Endothelial cell of umbilical vein (primary cell): ENCODE measurements around the gene RYR1. TPM values are rescaled to one million over a fixed set of nuclear protein-coding genes. Genes with fewer than 3 reads are reported as not detected.

ENCODE experiments used
- BruUV-seq: library from RNA; stranded (reverse); fragments of 400-500 nt; replicated peaks from 2 replicates; lab custom pipeline; 2021; lab: Mats Ljungman, UMichigan
- CTCF ChIA-PET: fragments of 300-600, 350-600 bp; sonication (Branson Sonifier 250); formaldehyde crosslinking; loops from one replicate; lab custom pipeline; 2021; ENCODE audit warnings: antibody characterized with exemption, inconsistent platforms; lab: Charles Lee
- POLR2A ChIA-PET: fragments of 300-600, 350-600 bp; sonication (Branson Sonifier 250); formaldehyde crosslinking; loops from one replicate; lab custom pipeline; 2021; ENCODE audit warnings: antibody characterized with exemption, inconsistent platforms; lab: Charles Lee
- DNase-seq: peaks from one replicate; pipeline ENCODE4 v3.0.0-alpha.2; 2011; ENCODE audit warnings: low read depth, low spot score
- FAIRE-seq: peaks from 2 replicates; lab custom pipeline; 2011; peaks lifted over from hg19 to GRCh38; lab: Jason Lieb, UNC
- H2AFZ ChIP-seq: 2 replicates; pipeline ENCODE4 v1.6.0; 2012; ENCODE audit warnings: low read depth, low read length, control low read depth, inconsistent platforms
- H3K27ac ChIP-seq: 2 replicates; pipeline ENCODE4 v1.5.1; 2011; ENCODE audit warnings: low read depth, mild to moderate bottlenecking, control low read depth, low read length, moderate library complexity; ENCODE audit not compliant: insufficient read depth
- H3K27me3 ChIP-seq, 2 experiments: 2 replicates each; pipeline versions ENCODE4 v1.6.0 to v1.6.1; 2011; ENCODE audit warnings: low read length in 2 of 2, mixed read lengths in 1 of 2; ENCODE audit not compliant: control insufficient read depth in 2 of 2, insufficient read depth in 2 of 2
- H3K36me3 ChIP-seq, 2 experiments: 2 replicates in 1 of 2; 3 replicates in 1 of 2; pipeline ENCODE4 v1.5.1; 2011; ENCODE audit warnings: low read length in 2 of 2, mild to moderate bottlenecking in 1 of 2, moderate library complexity in 1 of 2; ENCODE audit not compliant: control insufficient read depth in 2 of 2, insufficient read depth in 2 of 2; ENCODE audit errors: extremely low read depth in 1 of 2
- H3K4me1 ChIP-seq: 3 replicates; pipeline ENCODE4 v1.5.1; 2011; ENCODE audit warnings: mild to moderate bottlenecking, low read length; ENCODE audit not compliant: control insufficient read depth, insufficient read depth; ENCODE audit errors: extremely low read depth
- H3K4me2 ChIP-seq: 2 replicates; pipeline ENCODE4 v1.6.1; 2011; ENCODE audit warnings: low read length, control low read depth, mixed read lengths; ENCODE audit not compliant: insufficient read depth
- H3K4me3 ChIP-seq, 3 experiments: fragments of 200-600 bp in 1 of 3; sonication (generic), shearing (Covaris generic) in 1 of 3; replicated peaks in 1 of 3; 2 replicates each; pipeline ENCODE4 v1.5.1; 2011 to 2016; ENCODE audit warnings: control low read depth in 3 of 3, low read length in 3 of 3, mild to moderate bottlenecking in 2 of 3, inconsistent platforms in 1 of 3, low read depth in 1 of 3, moderate library complexity in 1 of 3; ENCODE audit not compliant: insufficient read depth in 1 of 3
- H3K79me2 ChIP-seq: 2 replicates; pipeline ENCODE4 v1.6.0; 2012; ENCODE audit warnings: low read length, inconsistent platforms; ENCODE audit not compliant: control insufficient read depth, insufficient read depth
- H3K9ac ChIP-seq: replicated peaks from 2 replicates; pipeline ENCODE3; 2011; ENCODE audit warnings: low read length, control low read depth; ENCODE audit not compliant: insufficient read depth; ENCODE audit errors: extremely low read depth
- H3K9me1 ChIP-seq: replicated peaks from 3 replicates; pipeline ENCODE4 v1.6.0; 2011; ENCODE audit warnings: mild to moderate bottlenecking, low read length; ENCODE audit not compliant: control insufficient read depth, insufficient read depth; ENCODE audit errors: extremely low read depth
- H3K9me3 ChIP-seq: replicated peaks from 2 replicates; pipeline ENCODE4 v1.5.1; 2012; ENCODE audit warnings: low read length, inconsistent platforms; ENCODE audit not compliant: control insufficient read depth, insufficient read depth
- H4K20me1 ChIP-seq: replicated peaks from 2 replicates; pipeline ENCODE3; 2011; ENCODE audit warnings: mild to moderate bottlenecking, low read length; ENCODE audit not compliant: control insufficient read depth, insufficient read depth; ENCODE audit errors: extremely low read depth
- CTCF ChIP-seq, 2 donors: IDR thresholded peaks; 1 replicate in 1 of 2; 2 replicates in 1 of 2; pipeline ENCODE4 v1.5.1; 2011; ENCODE audit warnings: low read length in 2 of 2, mild to moderate bottlenecking in 2 of 2, moderate library complexity in 2 of 2, control low read depth in 1 of 2, inconsistent platforms in 1 of 2, low read depth in 1 of 2; ENCODE audit not compliant: insufficient read depth in 1 of 2; ENCODE audit errors: extremely low read depth in 1 of 2
- EZH2 ChIP-seq: IDR thresholded peaks from 2 replicates; pipeline ENCODE4 v1.6.1; 2012; ENCODE audit warnings: borderline replicate concordance, low read depth, mild to moderate bottlenecking, moderate library complexity, low read length, inconsistent platforms; ENCODE audit not compliant: severe bottlenecking
- FOS ChIP-seq: IDR thresholded peaks from 2 replicates; pipeline ENCODE4 v1.6.1; 2011; ENCODE audit warnings: mild to moderate bottlenecking, low read length, moderate library complexity, borderline replicate concordance; ENCODE audit not compliant: insufficient read depth
- GATA2 ChIP-seq: IDR thresholded peaks from 2 replicates; pipeline ENCODE4 v1.7.0; 2011; ENCODE audit warnings: low read depth, mild to moderate bottlenecking, moderate library complexity, mixed read lengths, low read length; ENCODE audit not compliant: insufficient read length, insufficient read depth
- JUN ChIP-seq: IDR thresholded peaks from 2 replicates; pipeline ENCODE4 v1.6.1; 2011; ENCODE audit warnings: borderline replicate concordance, low read depth; ENCODE audit not compliant: insufficient read length, insufficient read depth
- MAX ChIP-seq: IDR thresholded peaks from 2 replicates; pipeline ENCODE4 v1.6.1; 2011; ENCODE audit not compliant: insufficient read depth, insufficient read length
- MYC ChIP-seq: IDR thresholded peaks from one replicate; pipeline ENCODE4 v1.6.1; 2011; ENCODE audit warnings: mild to moderate bottlenecking, low read depth, low read length
- POLR2A ChIP-seq: IDR thresholded peaks from 2 replicates; pipeline ENCODE4 v1.6.1; 2012; ENCODE audit warnings: low read depth, mild to moderate bottlenecking, control low read depth, low read length
- POLR2AphosphoS5 ChIP-seq: IDR thresholded peaks from 2 replicates; pipeline ENCODE4 v1.6.1; 2012; ENCODE audit warnings: low read depth, mild to moderate bottlenecking, control low read depth, low read length, moderate library complexity; ENCODE audit not compliant: insufficient read depth
- dilution Hi-C: fragments of 300-500 bp; cut with MboI; formaldehyde crosslinking; loops from one replicate; pipeline ENCODE4 v1.15.0; 2019; ENCODE audit warnings: low sequenced_read_pairs; ENCODE audit not compliant: extremely low pct_ligation_motif_present
- intact Hi-C: fragments of 100-400 bp; cut with micrococcal nuclease; formaldehyde crosslinking; loops from one replicate; pipeline ENCODE4 v1.10.0; 2022
- polyA plus RNA-seq, 4 experiments: library from polyadenylated mRNA; depleted of rRNA in 3 of 4; stranded (reverse) in 3 of 4; unstranded in 1 of 4; fragments of >200 nt; gene quantifications; 2 replicates each; pipeline versions ENCODE4 v1.2.1 to v1.2.3, GENCODE V29; 2011 to 2012; ENCODE audit warnings: missing spikeins in 1 of 4
- total RNA-seq: library from RNA; stranded (reverse); gene quantifications from 2 replicates; pipeline ENCODE4 v1.2.3, GENCODE V29; 2021

Gene RYR1
- total and polyA plus RNA-seq, 2 donors (not counting 3 experiments of a cell fraction or from before 2014, with no cell fraction given): under 0.01 to 0.02 TPM

- H3K79me2 ChIP-seq: no peaks in the 10 kb centered on the region
- intact Hi-C loops: no loop called here
- POLR2A ChIA-PET: no interaction called here
- no peak for DNase-seq
- no peak overlapping the region for H3K4me2 ChIP-seq
- H3K36me3 ChIP-seq: no peaks in the 10 kb centered on the region
- no peaks in the 10 kb centered on the region for H3K9me3 ChIP-seq
- no peaks in the 10 kb centered on the region for H3K27me3 ChIP-seq
- no TSS peak for BruUV-seq
- no peaks in the 10 kb centered on the region for H4K20me1 ChIP-seq
- dilution Hi-C loops: no loop called here
- no peak overlapping the region for H2AFZ ChIP-seq
- no peak for FAIRE-seq
- H3K4me3 ChIP-seq: no peak overlapping the region
- H3K9me1 ChIP-seq: no peaks in the 10 kb centered on the region
- TF ChIP-seq MYC (no peak), MAX (no peak), POLR2AphosphoS5 (no peak), FOS (no peak), JUN (no peak), POLR2A (no peak), CTCF (IDR thresholded peaks at IDR 0.05; ENCODE audit: extremely low read depth in 1 of 2, insufficient read depth in 1 of 2, low read depth in 1 of 2, low read length in 2 of 2) (no peak), GATA2 (no peak), EZH2 (no peak)
- H3K4me1 ChIP-seq: no peaks in the 10 kb centered on the region
- no peak overlapping the region for H3K9ac ChIP-seq
- H3K27ac ChIP-seq: no peak overlapping the region
- CTCF ChIA-PET: no interaction called here
These were observed 64.4 kb downstream of the RYR1 start for GRCh38 chr19:38497907-38498306.
